ENCODE measurements around the gene ITPR3.

Gene ITPR3

GRCh38 chr6:33738153-33738552 is 117.0 kb downstream of the ITPR3 start:
- DNase-seq (ENCODE audit: low read depth) = no peak
- TF ChIP-seq, protein P1, sequence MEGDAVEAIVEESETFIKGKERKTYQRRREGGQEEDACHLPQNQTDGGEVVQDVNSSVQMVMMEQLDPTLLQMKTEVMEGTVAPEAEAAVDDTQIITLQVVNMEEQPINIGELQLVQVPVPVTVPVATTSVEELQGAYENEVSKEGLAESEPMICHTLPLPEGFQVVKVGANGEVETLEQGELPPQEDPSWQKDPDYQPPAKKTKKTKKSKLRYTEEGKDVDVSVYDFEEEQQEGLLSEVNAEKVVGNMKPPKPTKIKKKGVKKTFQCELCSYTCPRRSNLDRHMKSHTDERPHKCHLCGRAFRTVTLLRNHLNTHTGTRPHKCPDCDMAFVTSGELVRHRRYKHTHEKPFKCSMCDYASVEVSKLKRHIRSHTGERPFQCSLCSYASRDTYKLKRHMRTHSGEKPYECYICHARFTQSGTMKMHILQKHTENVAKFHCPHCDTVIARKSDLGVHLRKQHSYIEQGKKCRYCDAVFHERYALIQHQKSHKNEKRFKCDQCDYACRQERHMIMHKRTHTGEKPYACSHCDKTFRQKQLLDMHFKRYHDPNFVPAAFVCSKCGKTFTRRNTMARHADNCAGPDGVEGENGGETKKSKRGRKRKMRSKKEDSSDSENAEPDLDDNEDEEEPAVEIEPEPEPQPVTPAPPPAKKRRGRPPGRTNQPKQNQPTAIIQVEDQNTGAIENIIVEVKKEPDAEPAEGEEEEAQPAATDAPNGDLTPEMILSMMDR (conservative IDR thresholded peaks at IDR 0.05; ENCODE audit: low read depth, low read length) = no peak
- H3K4me3 ChIP-seq (ENCODE audit: low read length) = no peak overlapping the region

GRCh38 chr6:33738879-33739278 is 117.8 kb downstream of the ITPR3 start:
- TF ChIP-seq, protein P1 (conservative IDR thresholded peaks at IDR 0.05; ENCODE audit: low read depth, low read length) = no peak
- no peak for DNase-seq (ENCODE audit: low read depth)
- H3K4me3 ChIP-seq (ENCODE audit: low read length) = no peak overlapping the region

- TF ChIP-seq, protein P1 (conservative IDR thresholded peaks at IDR 0.05; ENCODE audit: low read depth, low read length) = no peak
- DNase-seq (ENCODE audit: low read depth) = no peak
- no peak overlapping the region for H3K4me3 ChIP-seq (ENCODE audit: low read length)
Observed at GRCh38 chr6:33739571-33739970, 118.4 kb downstream of the ITPR3 start.

DNA sequence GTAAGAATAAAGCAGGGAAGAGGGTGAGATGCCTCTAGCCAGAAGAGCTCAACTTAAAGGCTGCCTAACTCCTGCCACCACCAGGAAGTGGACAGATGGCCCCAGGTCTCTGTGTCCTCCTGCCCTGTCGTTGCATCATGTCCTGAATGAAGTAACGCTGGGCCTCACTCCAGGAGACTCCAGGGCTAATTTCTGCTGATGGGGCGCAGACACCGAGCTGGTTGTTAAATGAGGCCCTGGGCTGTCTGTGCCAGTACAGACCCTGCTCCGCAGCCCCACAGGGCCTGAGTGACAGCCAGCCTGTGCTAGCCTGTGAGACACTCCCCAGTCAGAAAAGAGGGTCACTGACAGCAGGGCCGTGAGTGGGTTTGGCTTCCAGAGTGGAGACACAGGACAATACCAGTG is 119.1 kb downstream of the ITPR3 start:
- TF ChIP-seq, protein P1 (conservative IDR thresholded peaks at IDR 0.05; ENCODE audit: low read depth, low read length) = no peak
- DNase-seq (ENCODE audit: low read depth) = no peak
- H3K4me3 ChIP-seq (ENCODE audit: low read length) = no peak overlapping the region

- H3K4me3 ChIP-seq (ENCODE audit: low read length) = no peak overlapping the region
- TF ChIP-seq, protein P1 (conservative IDR thresholded peaks at IDR 0.05; ENCODE audit: low read depth, low read length) = no peak
- DNase-seq (ENCODE audit: low read depth) = no peak
Observed at GRCh38 chr6:33740794-33741193, 119.7 kb downstream of the ITPR3 start.

GRCh38 chr6:33742092-33742491 is 121.0 kb downstream of the ITPR3 start:
- H3K4me3 ChIP-seq (ENCODE audit: low read length) = no peak overlapping the region
- TF ChIP-seq, protein P1 (conservative IDR thresholded peaks at IDR 0.05; ENCODE audit: low read depth, low read length) = no peak
- no peak for DNase-seq (ENCODE audit: low read depth)

DNA sequence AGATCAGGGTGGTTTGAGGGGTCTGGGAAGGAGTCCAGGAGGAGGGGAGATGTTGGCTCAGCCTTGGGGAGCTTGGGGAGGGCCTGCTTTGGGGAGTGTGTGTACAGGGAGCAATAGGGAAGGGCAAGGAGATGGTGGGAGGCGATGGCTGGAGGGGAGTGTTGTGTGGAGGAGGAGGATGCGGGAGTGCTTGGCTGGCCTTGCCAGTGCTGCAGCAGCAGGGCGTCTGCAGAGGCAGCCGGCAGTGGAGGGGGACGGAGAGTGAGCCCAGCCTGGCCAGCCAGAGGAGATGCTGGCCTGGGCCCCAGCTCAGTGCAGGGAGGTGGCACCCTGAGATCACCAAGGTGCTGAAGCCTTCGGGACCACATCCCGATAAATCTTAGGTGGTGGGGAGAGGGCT is 121.7 kb downstream of the ITPR3 start:
- no peak for DNase-seq (ENCODE audit: low read depth)
- no peak overlapping the region for H3K4me3 ChIP-seq (ENCODE audit: low read length)
- TF ChIP-seq, protein P1 (conservative IDR thresholded peaks at IDR 0.05; ENCODE audit: low read depth, low read length) = no peak
